ENCODE data around the gene MREG. TPM values are rescaled to one million over a fixed set of nuclear protein-coding genes. Genes with fewer than 3 reads are reported as not detected.
"Not testable (repeated sequence)": the region's sequence is repeated elsewhere in the genome, so short reads cannot be mapped to it uniquely, and the experiment has no call there.

MREG gene
- total RNA-seq, 1 experiment from 2014 or later = 4.6 TPM

GRCh38 chr2:215961981-215962380 lies 51.4 kb downstream of the MREG start:
- no peak for DNase-seq (ENCODE audit: low read depth)

GRCh38 chr2:215958257-215958656 lies 55.1 kb downstream of the MREG start:
- DNase-seq (ENCODE audit: low read depth) = peak; percentile 32

GRCh38 chr2:215957354-215958122 lies 55.8 kb downstream of the MREG start:
- DNase-seq (ENCODE audit: low read depth) = not testable (repeated sequence)

GRCh38 chr2:215952860-215953637 lies 60.3 kb downstream of the MREG start:
- no peak for DNase-seq (ENCODE audit: low read depth)

GRCh38 chr2:215951558-215951957 lies 61.8 kb downstream of the MREG start:
- no peak for DNase-seq (ENCODE audit: low read depth)

- peak; percentile 64 for DNase-seq (ENCODE audit: low read depth)
Observed at GRCh38 chr2:215949991-215950404, 63.4 kb downstream of the MREG start.

GRCh38 chr2:215948051-215948450 lies 65.3 kb downstream of the MREG start:
- no peak for DNase-seq (ENCODE audit: low read depth)

GRCh38 chr2:215946586-215946985 lies 66.8 kb downstream of the MREG start:
- no peak for DNase-seq (ENCODE audit: low read depth)

- DNase-seq (ENCODE audit: low read depth) = no peak
Observed at GRCh38 chr2:215942194-215942593, 71.2 kb downstream of the MREG start.

GRCh38 chr2:215941726-215942125 lies 71.6 kb downstream of the MREG start:
- DNase-seq (ENCODE audit: low read depth) = no peak

- no peak for DNase-seq (ENCODE audit: low read depth)
Observed at GRCh38 chr2:215940645-215941184, 72.6 kb downstream of the MREG start.

- no peak for DNase-seq (ENCODE audit: low read depth)
Observed at GRCh38 chr2:215937190-215937589, 76.2 kb downstream of the MREG start.

GRCh38 chr2:215933151-215933550 lies 80.2 kb downstream of the MREG start:
- DNase-seq (ENCODE audit: low read depth) = no peak

GRCh38 chr2:215931256-215931903 lies 82.0 kb downstream of the MREG start:
- DNase-seq (ENCODE audit: low read depth) = peak; percentile 75

- DNase-seq (ENCODE audit: low read depth) = peak; percentile 10
Observed at GRCh38 chr2:215930505-215931253, 82.7 kb downstream of the MREG start.

- peak; percentile 55 for DNase-seq (ENCODE audit: low read depth)
Observed at GRCh38 chr2:215929602-215930335, 83.6 kb downstream of the MREG start.

GRCh38 chr2:215928086-215928485 lies 85.3 kb downstream of the MREG start:
- DNase-seq (ENCODE audit: low read depth) = no peak

GRCh38 chr2:215926992-215927391 lies 86.4 kb downstream of the MREG start:
- not testable (repeated sequence) for DNase-seq (ENCODE audit: low read depth)

- DNase-seq (ENCODE audit: low read depth) = peak; percentile 88
Observed at GRCh38 chr2:215921895-215922294, 91.5 kb downstream of the MREG start.

GRCh38 chr2:215920244-215921100 lies 92.9 kb downstream of the MREG start:
- DNase-seq (ENCODE audit: low read depth) = peak; percentile 79
